MV-4-11 (cell line): Measurements from ENCODE around the gene EID3.
A peak's percentile ranks its signal among the peaks of the same experiment; 100 is the strongest.
"Not testable (repeated sequence)": the region's sequence is repeated elsewhere in the genome, so short reads cannot be mapped to it uniquely, and the experiment has no call there.

Experiments
- DNase-seq: peaks from one replicate; lab custom pipeline; 2025; lab: John Stamatoyannopoulos, UW

The EID3 gene

GRCh38 chr12:104303538-104304151, at the start of gene EID3:
Gene EID3, plus strand, starts transcription at chr12:104303739. Its CDS starts 196 bp downstream, at chr12:104303935.
- DNase-seq, result no peak

GRCh38 chr12:104257913-104258472, 45.5 kb upstream of the EID3 start:
- DNase-seq, result no peak

- DNase-seq, result no peak
Observed at GRCh38 chr12:104258476-104259067, 45.0 kb upstream of the EID3 start.

GRCh38 chr12:104263026-104263425, 40.5 kb upstream of the EID3 start:
- DNase-seq, result no peak

- DNase-seq, result peak; percentile 94
Observed at GRCh38 chr12:104263580-104264358, 39.8 kb upstream of the EID3 start.

- DNase-seq, result not testable (repeated sequence)
Observed at GRCh38 chr12:104265436-104265835, 38.1 kb upstream of the EID3 start.

- no peak for DNase-seq
Observed at GRCh38 chr12:104272938-104273337, 30.6 kb upstream of the EID3 start.

GRCh38 chr12:104273503-104273902, 30.0 kb upstream of the EID3 start:
- DNase-seq, result peak; percentile 73

GRCh38 chr12:104274811-104275210, 28.7 kb upstream of the EID3 start:
- DNase-seq, result no peak

- no peak for DNase-seq
Observed at GRCh38 chr12:104275689-104276088, 27.9 kb upstream of the EID3 start.

- peak; percentile 19 for DNase-seq
Observed at GRCh38 chr12:104276273-104277131, 27.0 kb upstream of the EID3 start.

GRCh38 chr12:104279164-104279563, 24.4 kb upstream of the EID3 start:
- DNase-seq, result no peak

GRCh38 chr12:104280111-104280510, 23.4 kb upstream of the EID3 start:
- peak; percentile 48 for DNase-seq

GRCh38 chr12:104280717-104281458, 22.7 kb upstream of the EID3 start:
- peak; percentile 97 for DNase-seq

GRCh38 chr12:104281636-104282035, 21.9 kb upstream of the EID3 start:
- DNase-seq, result no peak

GRCh38 chr12:104282109-104282508, 21.4 kb upstream of the EID3 start:
- no peak for DNase-seq

- DNase-seq, result no peak
Observed at GRCh38 chr12:104285740-104286515, 17.6 kb upstream of the EID3 start.

- peak; percentile 97 for DNase-seq
Observed at GRCh38 chr12:104286516-104287482, 16.7 kb upstream of the EID3 start.

GRCh38 chr12:104288635-104289274, 14.8 kb upstream of the EID3 start:
- peak; percentile 81 for DNase-seq
